Lower leg skin (tissue), 4 donors: ENCODE results near the gene CYSLTR2. TPM values are rescaled to one million over a fixed set of nuclear protein-coding genes. Genes with fewer than 3 reads are reported as not detected.

Experiments
- DNase-seq, 2 donors: peaks; one replicate each; pipeline ENCODE4 v3.0.0-alpha.2; 2019; ENCODE audit warnings: low spot score in 2 of 2
- H3K4me3 ChIP-seq: fragments of 200-600 bp; sonication (generic); 2 replicates; pipeline ENCODE4 v1.5.1; 2017; ENCODE audit warnings: mild to moderate bottlenecking, low read depth; ENCODE audit not compliant: poor library complexity, severe bottlenecking
- POLR2A ChIP-seq, 2 donors: fragments of 450-650 bp; IDR thresholded peaks; one replicate each; pipeline ENCODE4 v1.6.1; 2016 to 2017; ENCODE audit warnings: antibody characterized with exemption in 2 of 2, mild to moderate bottlenecking in 1 of 2, moderate library complexity in 1 of 2
- WGBS, 2 donors: methylation state at CpG; one replicate each; pipeline ENCODE4 v1.1.5; 2018; 5-methylcytosine and 5-hydroxymethylcytosine counted together
- intact Hi-C: fragments of 100-400 bp; cut with DNase I; formaldehyde crosslinking; loops from one replicate; pipeline ENCODE4 v1.15.0; 2023; ENCODE audit warnings: low total_unique reads
- total RNA-seq, 4 donors: library from RNA; depleted of rRNA; stranded (reverse); fragments of >200 nt; gene quantifications; one replicate each; pipeline ENCODE4 v1.1.0, GENCODE V29; 2016
- TF ChIP-seq, protein P1 (sequence below), 3 donors: fragments of 450-650 bp; IDR thresholded peaks; one replicate each; pipeline ENCODE4 v1.5.1; 2016; ENCODE audit warnings: antibody characterized with exemption in 3 of 3, mild to moderate bottlenecking in 3 of 3, moderate library complexity in 2 of 3

Gene CYSLTR2
- total RNA-seq, 4 donors from 2014 or later: 0.30 to 2.2 (median 1.4) TPM

DNA sequence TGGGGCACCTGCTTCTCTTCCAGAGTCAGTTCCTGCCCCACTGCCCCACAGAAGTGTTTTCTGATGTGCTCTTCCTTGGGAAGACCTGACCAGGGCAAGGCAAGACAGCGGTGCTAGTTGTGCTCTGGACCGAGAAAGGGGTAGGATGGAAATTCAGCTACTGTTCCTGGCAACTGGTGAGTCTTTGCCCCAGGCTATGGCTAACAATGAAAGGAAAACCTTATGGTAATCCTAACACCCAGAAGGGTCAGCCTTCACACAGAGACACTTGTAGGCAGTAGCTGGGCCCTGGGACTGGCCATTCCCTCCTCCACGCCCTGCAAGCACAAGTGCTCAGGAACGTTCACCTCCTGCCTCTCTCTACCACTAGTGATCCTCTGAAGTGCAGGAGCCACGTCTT, 9.6 kb upstream of the CYSLTR2 start:
- no peak for TF ChIP-seq POLR2A (IDR thresholded peaks at IDR 0.05)
- TF ChIP-seq, protein P1, sequence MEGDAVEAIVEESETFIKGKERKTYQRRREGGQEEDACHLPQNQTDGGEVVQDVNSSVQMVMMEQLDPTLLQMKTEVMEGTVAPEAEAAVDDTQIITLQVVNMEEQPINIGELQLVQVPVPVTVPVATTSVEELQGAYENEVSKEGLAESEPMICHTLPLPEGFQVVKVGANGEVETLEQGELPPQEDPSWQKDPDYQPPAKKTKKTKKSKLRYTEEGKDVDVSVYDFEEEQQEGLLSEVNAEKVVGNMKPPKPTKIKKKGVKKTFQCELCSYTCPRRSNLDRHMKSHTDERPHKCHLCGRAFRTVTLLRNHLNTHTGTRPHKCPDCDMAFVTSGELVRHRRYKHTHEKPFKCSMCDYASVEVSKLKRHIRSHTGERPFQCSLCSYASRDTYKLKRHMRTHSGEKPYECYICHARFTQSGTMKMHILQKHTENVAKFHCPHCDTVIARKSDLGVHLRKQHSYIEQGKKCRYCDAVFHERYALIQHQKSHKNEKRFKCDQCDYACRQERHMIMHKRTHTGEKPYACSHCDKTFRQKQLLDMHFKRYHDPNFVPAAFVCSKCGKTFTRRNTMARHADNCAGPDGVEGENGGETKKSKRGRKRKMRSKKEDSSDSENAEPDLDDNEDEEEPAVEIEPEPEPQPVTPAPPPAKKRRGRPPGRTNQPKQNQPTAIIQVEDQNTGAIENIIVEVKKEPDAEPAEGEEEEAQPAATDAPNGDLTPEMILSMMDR (IDR thresholded peaks at IDR 0.05): no peak
- H3K4me3 ChIP-seq: no peak overlapping the region
- intact Hi-C loops: no loop called here
- DNase-seq: no peak
- WGBS, 2 donors: 78 to 87% methylated on average over 5 of the region's 5 CpGs

DNA sequence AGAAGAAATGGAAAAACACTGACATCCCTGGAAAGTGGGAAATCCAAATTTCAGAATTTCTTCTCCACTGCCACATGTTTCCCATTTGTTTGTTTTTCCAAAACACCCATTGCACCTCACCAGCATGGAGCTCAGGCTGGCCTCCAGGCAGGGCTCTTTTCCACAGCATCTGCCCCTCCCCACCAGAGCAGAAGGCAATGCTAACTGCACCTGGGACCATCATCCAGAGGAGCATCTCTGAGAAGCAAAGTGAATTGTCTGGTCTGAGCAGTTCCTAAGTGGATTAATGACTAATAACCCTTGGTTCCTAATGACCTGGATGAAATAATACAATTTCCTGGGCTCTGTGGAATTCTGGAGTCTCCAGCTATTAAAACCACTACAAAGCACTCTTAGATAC, 8.8 kb upstream of the CYSLTR2 start:
- intact Hi-C loops: no loop called here
- DNase-seq: no peak
- TF ChIP-seq, protein P1 (IDR thresholded peaks at IDR 0.05): no peak
- TF ChIP-seq POLR2A (IDR thresholded peaks at IDR 0.05): no peak
- H3K4me3 ChIP-seq: no peak overlapping the region

DNA sequence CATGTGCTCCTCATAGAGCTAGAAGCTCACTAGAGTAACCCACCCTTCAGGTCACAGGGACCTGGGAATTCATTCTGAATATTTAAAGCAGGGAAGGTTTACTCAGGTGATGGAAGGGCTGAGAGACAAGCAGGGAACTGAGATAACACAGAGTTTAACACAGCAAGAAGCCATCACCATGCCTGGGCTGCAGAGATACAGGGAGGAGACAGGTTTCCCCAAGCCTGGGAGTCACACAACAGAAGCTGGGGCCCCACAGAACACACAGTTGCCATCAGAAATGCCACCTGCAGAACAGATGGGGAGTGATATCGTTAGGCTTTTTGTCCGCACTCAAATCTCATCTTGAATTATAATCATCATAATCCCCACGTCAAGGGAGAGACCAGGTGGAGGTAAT, 7.9 kb upstream of the CYSLTR2 start:
- TF ChIP-seq, protein P1 (IDR thresholded peaks at IDR 0.05): no peak
- no peak for TF ChIP-seq POLR2A (IDR thresholded peaks at IDR 0.05)
- DNase-seq: no peak
- no peak overlapping the region for H3K4me3 ChIP-seq
- intact Hi-C loops: no loop called here
- 71 to 82% methylated on average over 3 of the region's 3 CpGs for WGBS, 2 donors

DNA sequence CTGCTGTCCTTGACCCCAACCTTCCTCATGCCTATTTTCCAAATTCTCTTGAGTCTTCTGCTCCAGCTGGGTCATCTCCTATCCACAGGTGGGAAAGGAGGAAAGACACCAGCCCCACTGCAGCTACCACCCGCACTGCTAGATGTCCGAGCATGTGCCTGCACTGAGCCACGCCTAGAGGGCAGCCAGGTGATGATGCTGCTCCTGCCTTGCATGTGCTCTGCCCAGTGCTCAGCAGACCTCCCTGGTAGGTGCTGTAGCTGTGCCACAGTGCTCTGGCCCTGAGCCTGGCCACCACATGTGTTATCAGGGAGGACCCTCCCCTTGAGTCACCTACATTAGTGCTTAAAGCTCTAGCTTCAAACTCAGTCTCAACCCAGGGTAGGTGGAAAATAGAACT, 6.9 kb upstream of the CYSLTR2 start:
- H3K4me3 ChIP-seq: no peak overlapping the region
- DNase-seq: no peak
- intact Hi-C loops: no loop called here
- TF ChIP-seq, protein P1 (IDR thresholded peaks at IDR 0.05): no peak
- no peak for TF ChIP-seq POLR2A (IDR thresholded peaks at IDR 0.05)
- 65 to 85% methylated on average over 3 of the region's 3 CpGs for WGBS, 2 donors

DNA sequence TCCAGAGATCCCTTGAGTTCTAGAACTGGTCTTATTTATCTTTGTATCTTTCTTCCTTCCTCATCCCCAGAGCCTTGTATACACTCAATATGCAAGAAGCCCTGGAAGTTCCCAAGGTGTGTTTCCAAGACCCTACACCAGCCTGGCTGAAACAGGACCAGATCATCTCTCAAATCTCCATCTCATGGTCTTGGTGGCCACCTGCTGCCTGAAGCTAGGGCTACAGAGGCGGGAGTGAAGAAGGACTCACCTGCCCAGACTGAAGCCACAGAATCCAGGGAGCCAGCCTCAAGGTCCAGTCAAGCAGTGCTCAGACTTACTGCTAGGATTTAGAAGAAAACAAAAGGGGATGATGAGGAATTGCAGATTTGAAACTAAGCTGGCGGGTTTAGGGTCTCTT, 6.1 kb upstream of the CYSLTR2 start:
- WGBS, 2 donors: 95 to 100% methylated on average over 2 of the region's 2 CpGs
- TF ChIP-seq, protein P1 (IDR thresholded peaks at IDR 0.05): no peak
- TF ChIP-seq POLR2A (IDR thresholded peaks at IDR 0.05): no peak
- intact Hi-C loops: no loop called here
- H3K4me3 ChIP-seq: no peak overlapping the region
- no peak for DNase-seq

DNA sequence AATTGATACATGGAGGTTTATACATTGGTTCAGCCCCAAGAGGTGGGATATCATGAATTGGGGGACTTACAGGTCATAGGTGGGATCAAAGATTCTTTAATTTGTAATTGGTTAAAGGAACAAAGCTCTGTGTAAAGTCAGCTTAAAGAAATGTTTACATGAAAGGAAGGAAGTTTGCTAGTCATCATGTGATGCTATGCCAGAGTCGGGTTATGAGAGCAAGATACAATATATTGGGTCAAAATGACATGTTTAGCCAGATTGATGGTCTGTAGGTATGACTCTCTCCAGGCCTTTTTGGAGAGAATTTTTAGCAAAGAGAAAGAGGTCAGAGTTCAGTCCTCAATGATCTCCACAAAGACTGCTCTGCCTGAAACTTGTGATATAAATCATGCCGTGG, 5.3 kb upstream of the CYSLTR2 start:
- H3K4me3 ChIP-seq: no peak overlapping the region
- TF ChIP-seq POLR2A (IDR thresholded peaks at IDR 0.05): no peak
- TF ChIP-seq, protein P1 (IDR thresholded peaks at IDR 0.05): no peak
- intact Hi-C loops: no loop called here
- DNase-seq: no peak
- 62 to 63% methylated on average over 2 of the region's 2 CpGs for WGBS, 2 donors
